RWPE1 (cell line): ENCODE data around the gene KRT8.
"Not testable (repeated sequence)": the region's sequence is repeated elsewhere in the genome, so short reads cannot be mapped to it uniquely, and the experiment has no call there.

ENCODE experiments used
- CTCF ChIA-PET: fragments of 350-600 bp; sonication (Branson Sonifier 250); formaldehyde crosslinking; extraction: SDS; loops from one replicate; lab custom pipeline; 2021; lab: Yijun Ruan, JAX
- POLR2A ChIA-PET: fragments of 400-600 bp; formaldehyde crosslinking; extraction: SDS; loops from one replicate; lab custom pipeline; 2020; ENCODE audit warnings: antibody characterized with exemption; ENCODE audit not compliant: low non-redundant PET; lab: Yijun Ruan, JAX
- DNase-seq: peaks from one replicate; pipeline ENCODE4 v3.0.0; 2012; ENCODE audit warnings: low spot score
- H3K27ac ChIP-seq: fragments of 450-650 bp; 2 replicates; pipeline ENCODE4 v1.5.1; 2017
- TF ChIP-seq, protein P1 (sequence below): fragments of 450-650 bp; conservative IDR thresholded peaks from 2 replicates; pipeline ENCODE4 v1.5.1; 2017; ENCODE audit warnings: low read depth, mild to moderate bottlenecking

Gene KRT8

DNA sequence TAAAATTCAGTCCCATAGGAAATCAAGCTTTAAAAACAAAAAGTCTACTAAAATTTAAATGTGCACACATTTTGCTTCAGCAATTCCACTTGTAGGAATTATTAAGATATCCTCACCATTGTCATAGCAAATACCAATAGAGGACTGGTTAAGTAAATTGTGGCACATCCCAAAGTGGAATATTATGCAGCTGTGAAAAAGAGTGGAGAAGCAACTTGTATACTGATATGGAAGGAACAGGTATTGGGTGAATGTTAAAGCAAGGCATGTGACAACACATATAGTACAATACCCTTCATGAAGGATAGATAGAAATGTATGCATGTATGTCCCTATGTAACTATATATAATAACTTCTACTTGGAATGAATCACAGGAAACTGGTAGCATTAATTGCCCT lies 11.9 kb downstream of the KRT8 start:
- TF ChIP-seq, protein P1, sequence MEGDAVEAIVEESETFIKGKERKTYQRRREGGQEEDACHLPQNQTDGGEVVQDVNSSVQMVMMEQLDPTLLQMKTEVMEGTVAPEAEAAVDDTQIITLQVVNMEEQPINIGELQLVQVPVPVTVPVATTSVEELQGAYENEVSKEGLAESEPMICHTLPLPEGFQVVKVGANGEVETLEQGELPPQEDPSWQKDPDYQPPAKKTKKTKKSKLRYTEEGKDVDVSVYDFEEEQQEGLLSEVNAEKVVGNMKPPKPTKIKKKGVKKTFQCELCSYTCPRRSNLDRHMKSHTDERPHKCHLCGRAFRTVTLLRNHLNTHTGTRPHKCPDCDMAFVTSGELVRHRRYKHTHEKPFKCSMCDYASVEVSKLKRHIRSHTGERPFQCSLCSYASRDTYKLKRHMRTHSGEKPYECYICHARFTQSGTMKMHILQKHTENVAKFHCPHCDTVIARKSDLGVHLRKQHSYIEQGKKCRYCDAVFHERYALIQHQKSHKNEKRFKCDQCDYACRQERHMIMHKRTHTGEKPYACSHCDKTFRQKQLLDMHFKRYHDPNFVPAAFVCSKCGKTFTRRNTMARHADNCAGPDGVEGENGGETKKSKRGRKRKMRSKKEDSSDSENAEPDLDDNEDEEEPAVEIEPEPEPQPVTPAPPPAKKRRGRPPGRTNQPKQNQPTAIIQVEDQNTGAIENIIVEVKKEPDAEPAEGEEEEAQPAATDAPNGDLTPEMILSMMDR: no peak
- no peak overlapping the region for H3K27ac ChIP-seq
- CTCF ChIA-PET: no interaction called here
- POLR2A ChIA-PET: no interaction called here
- no peak for DNase-seq

DNA sequence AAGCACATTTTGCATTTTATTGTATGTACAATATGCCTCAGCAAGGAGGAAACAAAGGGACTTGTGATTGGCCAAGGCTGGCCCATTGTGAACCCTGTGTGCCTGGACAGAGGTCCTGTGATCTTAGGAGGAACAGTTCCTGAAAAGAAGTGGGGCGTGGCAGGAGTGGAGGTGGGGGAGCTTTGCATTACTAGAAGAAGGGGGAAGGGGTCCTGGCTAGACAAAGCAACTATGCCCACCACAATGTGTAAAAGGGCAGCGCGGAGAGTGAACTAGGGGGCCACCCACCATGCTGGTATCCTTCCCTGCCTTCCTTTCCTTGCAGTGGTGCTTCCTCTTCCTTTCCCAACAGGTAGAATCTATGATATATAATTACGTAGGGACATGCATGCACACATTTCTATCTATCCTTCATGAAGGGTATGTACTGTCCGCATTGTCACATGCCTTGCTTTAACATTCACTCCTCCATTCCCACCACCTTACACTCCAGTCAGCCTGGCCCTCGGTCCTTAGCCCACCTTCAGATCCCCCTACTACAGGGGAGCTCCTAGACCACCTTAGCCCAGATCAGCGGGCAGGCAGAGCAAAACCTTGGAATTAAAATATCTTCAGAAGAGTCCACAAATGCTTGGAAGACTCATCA lies 12.5 kb downstream of the KRT8 start:
- DNase-seq: no peak
- ChIA-PET CTCF (no interaction called here), POLR2A (no interaction called here)
- H3K27ac ChIP-seq: no peak overlapping the region
- TF ChIP-seq, protein P1: no peak

DNA sequence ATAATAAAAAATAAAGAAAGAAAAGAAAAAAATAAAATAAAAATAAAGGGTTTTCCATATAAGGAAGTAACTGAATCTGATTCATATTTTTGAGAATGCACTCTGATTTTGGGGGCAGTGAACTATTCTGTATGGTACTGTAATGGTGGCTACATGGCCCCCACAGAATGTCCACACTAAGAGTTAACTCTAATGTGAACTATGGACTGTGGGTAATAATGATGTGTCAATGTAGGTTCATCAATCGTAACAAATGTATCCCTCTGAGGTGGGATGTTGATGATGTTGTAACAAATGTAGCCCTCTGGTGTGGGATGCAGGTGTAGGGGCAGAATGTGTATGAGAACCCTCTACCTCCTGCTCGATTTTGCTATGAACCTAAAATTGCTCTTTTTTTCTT lies 13.8 kb downstream of the KRT8 start:
- DNase-seq: no peak
- ChIA-PET CTCF (interaction anchor here (0.6 kb wide), 3 partner anchors 81 to 519 kb away, joined by 3 to 4 read pairs (median 3); no protein-coding TSS in a partner anchor), POLR2A (no interaction called here)
- H3K27ac ChIP-seq: no peak overlapping the region
- TF ChIP-seq, protein P1: no peak

DNA sequence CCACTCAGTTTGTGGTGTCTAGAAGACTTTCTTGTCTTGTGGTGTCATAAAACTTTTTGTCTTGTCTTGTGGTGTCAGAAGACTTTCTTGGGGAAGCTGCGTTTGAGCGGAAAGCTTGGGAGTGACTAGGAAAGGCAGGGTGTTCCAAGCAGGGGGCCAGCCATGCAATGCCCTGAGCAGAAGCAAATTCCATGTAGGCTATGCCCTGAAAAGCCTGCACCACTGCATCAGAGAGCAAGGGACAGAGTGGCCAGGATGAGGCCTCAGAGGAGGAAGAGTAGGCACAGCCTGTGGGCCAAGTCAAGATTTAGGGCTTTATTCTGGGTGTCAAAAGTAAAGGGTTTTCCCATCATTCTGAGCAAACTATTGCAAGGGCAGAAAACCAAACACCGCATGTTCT lies 14.5 kb downstream of the KRT8 start:
- DNase-seq: no peak
- no peak overlapping the region for H3K27ac ChIP-seq
- CTCF ChIA-PET: interaction anchor here (0.8 kb wide), 1 partner anchor 14 kb away, joined by 4 read pairs; the partner anchor contains the start of gene KRT8
- POLR2A ChIA-PET: no interaction called here
- TF ChIP-seq, protein P1: no peak

DNA sequence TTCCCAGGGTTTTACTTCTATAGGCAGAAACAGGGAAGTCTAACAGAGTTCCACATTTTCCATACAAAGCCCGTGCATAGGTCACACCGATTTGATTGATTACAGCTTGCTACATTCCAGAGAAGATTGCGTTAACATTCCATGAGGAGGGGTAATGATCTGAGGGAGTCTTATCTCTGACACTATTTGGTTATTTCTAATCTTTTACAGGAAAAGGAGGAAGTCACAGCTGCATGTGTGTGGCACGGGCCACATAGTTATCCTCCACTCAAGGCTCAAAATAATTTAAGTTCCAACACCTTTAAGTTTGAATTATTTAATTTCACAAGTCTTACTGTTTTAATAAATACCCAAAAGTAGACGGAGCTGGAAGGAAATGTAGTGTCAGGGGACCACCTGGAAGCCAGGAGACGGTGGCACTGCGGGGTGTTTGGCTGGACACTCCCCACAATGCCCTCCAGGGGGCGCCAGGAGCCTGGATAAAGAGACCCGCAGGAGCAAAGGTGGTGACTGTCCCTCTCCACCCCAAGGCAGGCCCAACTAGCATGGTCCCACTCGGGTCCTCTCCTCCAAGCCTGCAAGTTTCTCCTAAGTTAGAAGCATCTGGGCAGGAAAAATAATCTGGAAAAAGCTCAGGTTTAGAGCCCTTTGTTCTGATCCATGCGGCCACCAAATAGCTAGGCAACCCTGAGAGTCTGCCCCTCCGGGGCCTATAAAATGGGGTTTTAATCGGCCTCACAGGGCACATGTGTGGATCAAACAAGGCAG lies 20.2 kb downstream of the KRT8 start:
- ChIA-PET POLR2A (interaction anchor here (0.6 kb wide), 1 partner anchor 96 kb away, joined by 3 read pairs; no protein-coding TSS in a partner anchor), CTCF (interaction anchor here (0.6 to 3.7 kb wide), 39 partner anchors 10 to 859 kb away, joined by 3 to 165 read pairs (median 4); partner anchors contain the start of genes KRT5 and KRT8)
- H3K27ac ChIP-seq: no peak overlapping the region
- DNase-seq: peak; percentile 69
- TF ChIP-seq, protein P1: peak; percentile 84

DNA sequence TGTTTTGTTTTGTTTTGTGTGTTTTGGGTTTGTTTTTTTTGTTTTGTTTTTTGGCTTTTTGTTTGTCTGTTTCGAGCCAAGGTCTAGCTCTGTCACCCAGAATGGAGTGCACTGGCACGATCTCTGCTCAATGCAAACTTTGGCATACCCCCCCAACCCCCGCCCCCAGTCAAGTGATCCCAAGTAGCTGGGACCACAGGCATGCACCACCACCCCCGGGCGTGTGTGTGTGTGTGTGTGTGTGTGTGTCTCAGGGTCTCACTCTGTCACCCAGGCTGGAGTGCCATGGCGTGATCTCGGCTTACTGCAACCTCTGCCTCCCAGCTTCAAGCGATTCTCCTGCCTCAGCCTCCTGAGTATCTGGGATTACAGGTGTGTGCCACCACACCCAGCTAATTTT lies 24.4 kb downstream of the KRT8 start:
- ChIA-PET CTCF (interaction anchor here (0.6 to 3.8 kb wide), 28 partner anchors 11 to 742 kb away, joined by 3 to 39 read pairs (median 6); partner anchors contain the start of genes KRT5 and KRT76), POLR2A (interaction anchor here (0.6 kb wide), 2 partner anchors 360 to 725 kb away, joined by 3 read pairs; partner anchors contain the start of gene KRT5)
- DNase-seq: not testable (repeated sequence)
- H3K27ac ChIP-seq: peak overlapping the region; percentile 100
